ENCODE measurements around the gene LMX1B. TPM values are rescaled to one million over a fixed set of nuclear protein-coding genes. Genes with fewer than 3 reads are reported as not detected.

Gene LMX1B
- total and polyA plus RNA-seq, 7 donors, result 0.01 to 0.26 (median 0.08) TPM; not detected in 1

GRCh38 chr9:126665644-126666035, 51.9 kb downstream of the LMX1B start:
- Histone ChIP-seq H3K4me3 (no peak overlapping the region), H3K4me1 (peaks cover 5% of the 10 kb centered on the region), H3K36me3 (ENCODE audit: insufficient read depth in 1 of 2, low read depth in 1 of 2) (no peaks in the 10 kb centered on the region), H3K9me3 (no peaks in the 10 kb centered on the region), H3K27ac (no peak overlapping the region), H3K27me3 (ENCODE audit: insufficient read depth in 3 of 3, low read length in 2 of 3) (peaks cover 0 to 8% (median 1%) of the 10 kb centered on the region in 3 donors)
- DNase-seq (no peak), ATAC-seq (no peak)
- WGBS, 3 donors, result 47 to 55% (median 51%) methylated on average over 15 of the region's 15 CpGs
- TF ChIP-seq CTCF (IDR thresholded peaks at IDR 0.05), result no peak
- intact Hi-C loops (cut with DNase I), result no loop called here

GRCh38 chr9:126666155-126666803, 52.6 kb downstream of the LMX1B start:
- DNase-seq (no peak), ATAC-seq (no peak)
- H3K27ac ChIP-seq, result no peak overlapping the region
- H3K4me3 ChIP-seq, result no peak overlapping the region
- TF ChIP-seq CTCF (IDR thresholded peaks at IDR 0.05), result no peak
- H3K36me3 ChIP-seq (ENCODE audit: insufficient read depth in 1 of 2, low read depth in 1 of 2), result no peaks in the 10 kb centered on the region
- 71 to 80% (median 74%) methylated on average over 13 of the region's 13 CpGs for WGBS, 3 donors
- H3K9me3 ChIP-seq, result no peaks in the 10 kb centered on the region
- intact Hi-C loops (cut with DNase I), result no loop called here
- peaks cover 5% of the 10 kb centered on the region for H3K4me1 ChIP-seq
- peaks cover 0 to 14% (median 1%) of the 10 kb centered on the region in 3 donors for H3K27me3 ChIP-seq (ENCODE audit: insufficient read depth in 3 of 3, low read length in 2 of 3)

- H3K27ac ChIP-seq, result no peak overlapping the region
- no peaks in the 10 kb centered on the region for H3K36me3 ChIP-seq (ENCODE audit: insufficient read depth in 1 of 2, low read depth in 1 of 2)
- TF ChIP-seq CTCF (IDR thresholded peaks at IDR 0.05), result no peak
- DNase-seq (no peak), ATAC-seq (no peak)
- H3K4me1 ChIP-seq, result peaks cover 5% of the 10 kb centered on the region
- H3K9me3 ChIP-seq, result no peaks in the 10 kb centered on the region
- WGBS, 3 donors, result 80 to 82% (median 82%) methylated on average over 15 of the region's 15 CpGs
- H3K27me3 ChIP-seq (ENCODE audit: insufficient read depth in 3 of 3, low read length in 2 of 3), result peaks cover 0 to 25% (median 1%) of the 10 kb centered on the region in 3 donors
- intact Hi-C loops (cut with DNase I), result no loop called here
- no peak overlapping the region for H3K4me3 ChIP-seq
These were observed 53.7 kb downstream of the LMX1B start for GRCh38 chr9:126667190-126668055.

GRCh38 chr9:126668058-126668457, 54.3 kb downstream of the LMX1B start:
- Histone ChIP-seq H3K4me1 (peaks cover 5% of the 10 kb centered on the region), H3K27ac (no peak overlapping the region), H3K9me3 (no peaks in the 10 kb centered on the region), H3K36me3 (ENCODE audit: insufficient read depth in 1 of 2, low read depth in 1 of 2) (no peaks in the 10 kb centered on the region), H3K4me3 (no peak overlapping the region), H3K27me3 (ENCODE audit: insufficient read depth in 3 of 3, low read length in 2 of 3) (peaks cover 0 to 32% (median 1%) of the 10 kb centered on the region in 3 donors)
- DNase-seq (no peak), ATAC-seq (no peak)
- WGBS, 3 donors, result 92 to 96% (median 95%) methylated on average over 3 of the region's 3 CpGs
- intact Hi-C loops (cut with DNase I), result no loop called here
- no peak for TF ChIP-seq CTCF (IDR thresholded peaks at IDR 0.05)
